GM23248 (cell line): Measurements from ENCODE around the gene DLG2. TPM values are rescaled to one million over a fixed set of nuclear protein-coding genes. Genes with fewer than 3 reads are reported as not detected.
A peak's percentile ranks its signal among the peaks of the same experiment; 100 is the strongest.

Experiments
- DNase-seq: peaks from one replicate; pipeline ENCODE4 v3.0.0-alpha.2; 2015
- H2AFZ ChIP-seq: fragments of 200-600 bp; sonication (generic); 2 replicates; pipeline ENCODE4 v1.6.1; 2016; ENCODE audit warnings: antibody characterized with exemption
- H3F3A ChIP-seq: fragments of 200-600 bp; sonication (generic); 2 replicates; pipeline ENCODE4 v1.6.1; 2016; ENCODE audit warnings: mild to moderate bottlenecking, antibody characterized with exemption, mixed run types; ENCODE audit not compliant: insufficient read depth
- H3K27ac ChIP-seq: fragments of 200-600 bp; sonication (generic); 2 replicates; pipeline ENCODE4 v1.5.1; 2016; ENCODE audit warnings: mild to moderate bottlenecking
- H3K27me3 ChIP-seq: fragments of 200-600 bp; sonication (generic); replicated peaks from 2 replicates; pipeline ENCODE4 v1.6.1; 2016; ENCODE audit warnings: mild to moderate bottlenecking; ENCODE audit not compliant: insufficient read depth
- H3K36me3 ChIP-seq: fragments of 200-600 bp; sonication (generic); 2 replicates; pipeline ENCODE4 v1.6.1; 2016; ENCODE audit warnings: low read depth, mild to moderate bottlenecking
- H3K4me1 ChIP-seq: fragments of 200-600 bp; sonication (generic); 2 replicates; pipeline ENCODE4 v1.6.1; 2016; ENCODE audit warnings: mild to moderate bottlenecking; ENCODE audit not compliant: insufficient read depth
- H3K4me2 ChIP-seq: fragments of 200-600 bp; sonication (generic); one replicate; pipeline ENCODE4 v1.6.1; 2016; ENCODE audit warnings: mild to moderate bottlenecking; ENCODE audit not compliant: unreplicated experiment
- H3K4me3 ChIP-seq: fragments of 200-600 bp; sonication (generic); 2 replicates; pipeline ENCODE4 v1.5.1; 2016; ENCODE audit warnings: mild to moderate bottlenecking
- H3K79me2 ChIP-seq: fragments of 200-600 bp; sonication (generic); 2 replicates; pipeline ENCODE4 v1.6.1; 2016; ENCODE audit warnings: mild to moderate bottlenecking; ENCODE audit not compliant: insufficient read depth
- H3K9ac ChIP-seq: fragments of 200-600 bp; sonication (generic); 2 replicates; pipeline ENCODE4 v1.6.1; 2016; ENCODE audit warnings: mild to moderate bottlenecking
- H3K9me2 ChIP-seq: fragments of 200-600 bp; sonication (generic); 2 replicates; pipeline ENCODE4 v1.6.1; 2016; ENCODE audit warnings: mixed run types, mild to moderate bottlenecking, moderate library complexity; ENCODE audit not compliant: insufficient read depth
- H3K9me3 ChIP-seq: fragments of 200-600 bp; sonication (generic); one replicate; pipeline ENCODE4 v1.6.1; 2017; ENCODE audit warnings: low read depth
- H4K20me1 ChIP-seq: fragments of 200-600 bp; sonication (generic); 2 replicates; pipeline ENCODE4 v1.6.0; 2016; ENCODE audit not compliant: insufficient read depth
- EZH2 ChIP-seq: fragments of 200-600 bp; sonication (generic); IDR thresholded peaks from 2 replicates; pipeline ENCODE4 v1.6.1; 2018; ENCODE audit warnings: antibody characterized with exemption, mild to moderate bottlenecking; ENCODE audit not compliant: insufficient read depth, poor library complexity, severe bottlenecking
- EZH2phosphoT487 ChIP-seq: fragments of 200-600 bp; sonication (generic); IDR thresholded peaks from 2 replicates; pipeline ENCODE4 v1.6.1; 2018; ENCODE audit warnings: antibody characterized with exemption, moderate library complexity, mild to moderate bottlenecking, low read depth; ENCODE audit not compliant: insufficient read depth
- WGBS, 2 experiments: methylation state at CpG; one replicate each; pipeline ENCODE4 v1.1.6; 2015 to 2017; ENCODE audit warnings: low lambda C conversion rate in 2 of 2, low coverage in 1 of 2; ENCODE audit errors: missing lambda C conversion rate in 2 of 2; 5-methylcytosine and 5-hydroxymethylcytosine counted together
- in situ Hi-C: fragments of 300-500 bp; cut with MboI; formaldehyde crosslinking; loops from 2 replicates; pipeline ENCODE4 v1.15.0; 2020
- polyA plus RNA-seq: library from polyadenylated mRNA; unstranded; fragments of >200 nt; fragmentation: Nextera tagmentation; extraction: Ambion mirVana; gene quantifications from 2 replicates; pipeline ENCODE4 v1.2.1, GENCODE V29; 2016
- total RNA-seq: library from RNA; depleted of rRNA; stranded (reverse); fragments of >200 nt; shearing (Covaris generic); gene quantifications from 2 replicates; pipeline ENCODE4 v1.2.3, GENCODE V29; 2014

DLG2 gene
- total and polyA plus RNA-seq, 2 experiments from 2014 or later, result 1.1 to 1.7 TPM

DNA sequence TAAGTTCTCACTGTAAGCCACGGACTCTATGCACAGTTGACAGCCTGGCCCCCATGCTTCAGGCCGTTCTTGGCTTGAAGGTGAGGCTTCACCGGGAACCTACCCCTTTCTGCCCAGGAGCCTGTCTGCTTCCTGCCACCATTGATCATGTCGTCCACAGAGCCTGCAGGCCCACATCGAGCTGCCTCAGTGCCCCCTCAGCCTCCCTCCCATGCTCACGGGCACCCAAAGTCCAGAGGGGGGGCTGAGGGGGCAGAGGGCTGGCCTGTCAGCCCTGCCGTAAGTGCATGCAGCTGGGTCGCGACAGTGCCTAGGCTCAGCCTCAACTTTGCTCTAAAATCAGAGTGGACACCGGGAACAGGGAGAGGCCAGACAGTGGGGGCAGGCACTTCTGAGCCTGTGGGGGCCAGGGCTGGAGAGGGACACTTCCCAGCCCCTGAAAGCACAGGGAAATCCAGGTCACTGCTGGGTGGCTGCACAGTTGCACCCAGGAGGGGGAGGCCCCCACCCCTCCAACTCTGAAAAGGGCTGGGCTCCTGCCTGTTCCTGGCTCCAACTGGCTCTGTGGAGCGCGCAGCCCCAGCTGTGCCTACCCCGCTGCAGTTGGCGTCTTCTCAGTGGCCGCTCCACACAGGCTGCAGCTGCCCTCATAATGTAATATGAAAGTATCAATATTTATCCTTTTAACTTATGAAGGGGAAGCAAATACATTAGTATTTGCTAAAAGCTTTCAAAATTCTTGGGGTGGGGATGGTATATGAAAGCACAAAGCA is 598.6 kb downstream of the DLG2 start:
- no peak for DNase-seq
- Histone ChIP-seq H2AFZ (no peak overlapping the region), H3K4me2 (no peak overlapping the region), H3K79me2 (no peaks in the 10 kb centered on the region), H4K20me1 (no peaks in the 10 kb centered on the region), H3K4me3 (no peak overlapping the region), H3K9ac (no peak overlapping the region), H3K27me3 (no peaks in the 10 kb centered on the region), H3F3A (no peaks in the 10 kb centered on the region), H3K27ac (no peak overlapping the region), H3K9me3 (no peaks in the 10 kb centered on the region), H3K36me3 (no peaks in the 10 kb centered on the region), H3K9me2 (no peaks in the 10 kb centered on the region), H3K4me1 (0 out of 2 replicates have a peak, but pooled peaks cover 5% of the 10 kb centered on the region)
- in situ Hi-C loops, result no loop called here
- TF ChIP-seq EZH2phosphoT487 (no peak), EZH2 (no peak)
- WGBS, 2 experiments, result 75% methylated on average over 15 of the region's 15 CpGs

- H3K9me2 ChIP-seq, result no peaks in the 10 kb centered on the region
- H3K9ac ChIP-seq, result no peak overlapping the region
- no peak overlapping the region for H2AFZ ChIP-seq
- H3K36me3 ChIP-seq, result no peaks in the 10 kb centered on the region
- H3K9me3 ChIP-seq, result no peaks in the 10 kb centered on the region
- H4K20me1 ChIP-seq, result no peaks in the 10 kb centered on the region
- in situ Hi-C loops, result no loop called here
- DNase-seq, result no peak
- no peak for TF ChIP-seq EZH2phosphoT487
- WGBS, 2 experiments, result 91 to 93% methylated on average over 11 of the region's 11 CpGs
- no peak overlapping the region for H3K27ac ChIP-seq
- H3K4me3 ChIP-seq, result no peak overlapping the region
- no peaks in the 10 kb centered on the region for H3K79me2 ChIP-seq
- 0 out of 2 replicates have a peak, but pooled peaks cover 5% of the 10 kb centered on the region for H3K4me1 ChIP-seq
- no peaks in the 10 kb centered on the region for H3F3A ChIP-seq
- H3K27me3 ChIP-seq, result no peaks in the 10 kb centered on the region
- no peak overlapping the region for H3K4me2 ChIP-seq
These were observed 599.8 kb downstream of the DLG2 start for GRCh38 chr11:85027346-85027745.

GRCh38 chr11:85021058-85021457 is 606.1 kb downstream of the DLG2 start:
- H3K4me1 ChIP-seq, result no peaks in the 10 kb centered on the region
- no peaks in the 10 kb centered on the region for H3K79me2 ChIP-seq
- 19 to 20% methylated on average over 9 of the region's 9 CpGs for WGBS, 2 experiments
- DNase-seq, result peak; percentile 28
- no peak overlapping the region for H3K9ac ChIP-seq
- H3K9me2 ChIP-seq, result no peaks in the 10 kb centered on the region
- no peak overlapping the region for H3K4me2 ChIP-seq
- H3K36me3 ChIP-seq, result no peaks in the 10 kb centered on the region
- H2AFZ ChIP-seq, result 0 out of 2 replicates have a peak overlapping the region, but pooled peaks have one; percentile 18
- TF ChIP-seq EZH2 (no peak), EZH2phosphoT487 (no peak)
- in situ Hi-C loops, result no loop called here
- H4K20me1 ChIP-seq, result no peaks in the 10 kb centered on the region
- no peaks in the 10 kb centered on the region for H3K27me3 ChIP-seq
- H3K9me3 ChIP-seq, result no peaks in the 10 kb centered on the region
- no peak overlapping the region for H3K4me3 ChIP-seq
- H3F3A ChIP-seq, result no peaks in the 10 kb centered on the region
- H3K27ac ChIP-seq, result no peak overlapping the region

DNA sequence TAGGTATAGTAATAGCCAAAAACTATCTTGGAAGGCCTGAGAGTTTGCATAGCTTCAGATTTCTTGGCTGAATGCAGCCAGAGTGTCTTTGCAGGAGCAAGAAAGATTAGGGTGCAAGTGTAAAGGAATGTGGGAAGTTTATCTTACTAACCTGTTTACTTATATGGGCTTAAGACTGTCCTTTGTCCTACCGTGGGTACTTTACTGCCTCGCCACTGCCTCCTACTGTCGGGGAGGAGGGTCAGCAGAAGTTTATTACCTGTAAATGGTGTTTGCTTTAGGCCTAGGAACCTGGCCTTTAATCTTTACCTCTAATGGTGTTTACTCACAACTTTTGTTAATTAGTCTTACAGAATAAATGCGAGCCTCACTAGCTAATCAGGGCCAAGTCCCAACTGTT is 633.8 kb downstream of the DLG2 start:
- WGBS, 2 experiments, result 52 to 63% methylated on average over 4 of the region's 4 CpGs
- no peak overlapping the region for H3K4me3 ChIP-seq
- H3K9me2 ChIP-seq, result no peaks in the 10 kb centered on the region
- no peaks in the 10 kb centered on the region for H4K20me1 ChIP-seq
- DNase-seq, result peak; percentile 41
- TF ChIP-seq EZH2phosphoT487 (no peak), EZH2 (no peak)
- no peak overlapping the region for H3K4me2 ChIP-seq
- in situ Hi-C loops, result loop anchor here (10.0 kb wide), 1 partner anchor 199 kb away; no protein-coding TSS in a partner anchor
- H3K9me3 ChIP-seq, result no peaks in the 10 kb centered on the region
- H3K9ac ChIP-seq, result no peak overlapping the region
- no peaks in the 10 kb centered on the region for H3K4me1 ChIP-seq
- H3K27me3 ChIP-seq, result no peaks in the 10 kb centered on the region
- no peaks in the 10 kb centered on the region for H3F3A ChIP-seq
- no peak overlapping the region for H3K27ac ChIP-seq
- H3K79me2 ChIP-seq, result no peaks in the 10 kb centered on the region
- no peaks in the 10 kb centered on the region for H3K36me3 ChIP-seq
- H2AFZ ChIP-seq, result no peak overlapping the region
